GM18511 (cell line): ENCODE measurements around the gene CASP8AP2.
"Not testable (repeated sequence)": the region's sequence is repeated elsewhere in the genome, so short reads cannot be mapped to it uniquely, and the experiment has no call there.

ENCODE experiments used
- ATAC-seq: cut with Tn5 transposase; IDR thresholded peaks from one replicate; pipeline ENCODE4 v1.9.1; 2021; ENCODE audit warnings: mild to moderate bottlenecking, moderate library complexity; ENCODE audit not compliant: unreplicated experiment

CASP8AP2 gene

DNA sequence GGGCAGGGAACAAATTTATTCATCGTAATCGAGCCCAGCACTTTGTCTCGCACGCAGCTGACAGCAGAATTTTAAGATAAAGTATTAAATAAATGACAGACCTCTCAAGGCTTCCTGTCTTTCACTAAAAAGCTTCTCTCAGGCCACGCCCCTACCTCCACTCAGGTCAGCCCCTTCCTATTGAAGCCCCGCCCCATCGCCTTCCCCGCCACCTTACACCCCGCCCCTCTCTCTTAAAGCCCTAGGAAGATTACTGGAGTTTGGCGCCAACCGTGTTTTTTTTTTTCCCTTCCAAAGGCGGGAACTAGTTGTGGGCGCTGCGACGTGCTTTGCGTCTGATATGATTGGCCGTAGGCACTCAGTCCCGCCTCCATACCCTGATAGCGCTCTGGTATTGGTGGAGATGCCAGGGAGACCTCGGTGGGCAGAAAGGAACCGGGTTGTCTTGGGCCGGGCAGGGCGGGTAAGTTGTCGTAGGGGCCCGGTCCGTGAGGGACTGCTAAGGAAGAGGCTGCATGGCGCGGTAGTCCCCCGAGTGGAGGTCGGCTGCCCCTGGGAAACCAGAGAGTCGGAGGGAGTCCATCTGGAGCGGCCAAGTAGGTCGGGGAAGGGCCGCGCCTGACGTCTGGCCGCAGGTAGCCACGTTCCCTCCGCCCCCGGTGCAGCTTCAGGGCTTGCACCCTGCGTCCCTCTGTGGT, at the start of gene CASP8AP2:
CASP8AP2 (plus strand) TSS at position 409 of the 698 bp plus-strand sequence.
- ATAC-seq = peak; percentile 97

DNA sequence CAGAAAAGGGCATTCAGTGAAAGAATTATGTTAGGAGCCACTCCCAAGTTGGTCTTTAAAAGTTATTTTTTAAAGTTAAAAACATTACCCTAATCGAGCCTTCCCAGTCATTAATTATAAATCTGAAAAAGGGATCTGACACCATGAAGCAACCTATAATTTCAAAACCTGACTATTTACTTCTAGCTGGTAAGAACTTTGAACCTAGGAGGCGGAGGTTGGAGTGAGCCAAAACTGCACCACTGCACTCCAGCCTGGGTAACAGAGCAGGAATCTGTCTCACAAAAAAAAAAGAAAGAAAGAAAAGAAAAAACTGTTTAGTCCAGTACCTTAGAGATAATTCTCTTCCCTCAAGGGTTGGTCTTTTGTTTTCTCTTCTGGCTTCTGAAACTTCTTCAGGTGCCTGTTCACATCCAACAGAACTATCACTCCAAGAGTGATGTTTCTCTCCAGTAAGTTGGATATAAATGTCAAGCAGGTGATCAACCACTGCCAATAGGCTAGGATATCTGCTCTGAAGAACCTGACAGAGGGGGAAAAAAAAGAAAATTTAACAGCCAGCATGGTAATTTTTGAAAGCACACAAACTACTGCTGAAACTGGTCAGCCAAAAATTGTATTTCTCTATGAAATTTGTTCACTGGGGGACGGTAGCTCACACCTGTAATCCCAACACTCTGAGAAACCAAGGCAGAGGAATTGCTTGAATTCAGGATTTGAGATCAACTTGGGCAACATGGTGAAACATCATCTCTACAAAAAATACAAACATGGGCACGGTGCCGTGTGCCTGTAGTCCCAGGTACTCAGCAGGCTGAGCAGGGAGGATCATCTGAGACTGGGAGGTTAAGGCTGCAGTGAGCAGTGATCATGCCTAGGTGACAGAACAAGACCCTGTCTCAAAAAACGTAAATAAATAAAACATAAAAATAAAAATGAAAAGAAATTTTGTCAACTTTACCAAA, 48.3 kb upstream of the CASP8AP2 start:
- ATAC-seq = no peak

DNA sequence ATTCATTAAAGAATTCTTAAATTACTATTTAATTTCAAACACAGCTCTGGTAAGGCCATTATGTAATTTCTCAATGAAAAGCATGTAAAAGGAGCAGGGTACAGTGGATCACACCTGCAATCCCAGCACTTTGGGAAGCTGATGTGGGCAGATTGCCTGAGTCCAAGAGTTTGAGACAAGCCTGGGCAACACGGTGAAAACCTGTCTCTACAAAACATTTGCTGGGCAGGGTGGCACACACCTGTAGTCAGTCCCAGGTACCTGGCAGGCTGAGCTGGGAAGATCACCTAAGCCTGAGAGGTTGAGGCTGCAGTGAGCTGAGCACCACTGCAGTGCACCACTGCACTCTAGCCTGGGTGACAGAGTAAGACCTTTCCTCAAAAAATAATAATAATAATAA, 47.5 kb upstream of the CASP8AP2 start:
- no peak for ATAC-seq

- ATAC-seq = not testable (repeated sequence)
These were observed 46.4 kb upstream of the CASP8AP2 start for GRCh38 chr6:89783293-89783692.

- no peak for ATAC-seq
These were observed 44.8 kb upstream of the CASP8AP2 start for GRCh38 chr6:89784838-89785237.

DNA sequence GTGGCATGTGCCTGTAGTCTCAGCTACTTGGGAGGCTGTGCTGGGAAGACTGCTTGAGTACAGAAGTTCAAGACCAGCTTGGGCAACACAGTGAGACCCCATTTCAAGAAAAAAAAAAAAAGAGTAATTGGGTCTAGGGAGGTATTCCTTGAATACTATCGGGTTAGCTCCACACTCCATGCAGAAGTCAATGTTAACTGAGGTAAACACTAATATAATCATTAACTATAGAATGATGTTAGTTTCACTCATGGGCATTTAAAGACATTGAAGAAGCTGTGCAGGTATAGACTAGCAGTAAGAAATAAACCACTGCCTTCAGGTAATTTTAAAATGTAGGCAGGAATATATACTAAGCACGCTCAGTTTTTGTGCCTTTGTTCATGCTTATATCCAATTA, 42.7 kb upstream of the CASP8AP2 start:
- no peak for ATAC-seq

GRCh38 chr6:89787660-89788328, 41.9 kb upstream of the CASP8AP2 start:
- no peak for ATAC-seq

- ATAC-seq = no peak
These were observed 39.7 kb upstream of the CASP8AP2 start for GRCh38 chr6:89789980-89790379.

DNA sequence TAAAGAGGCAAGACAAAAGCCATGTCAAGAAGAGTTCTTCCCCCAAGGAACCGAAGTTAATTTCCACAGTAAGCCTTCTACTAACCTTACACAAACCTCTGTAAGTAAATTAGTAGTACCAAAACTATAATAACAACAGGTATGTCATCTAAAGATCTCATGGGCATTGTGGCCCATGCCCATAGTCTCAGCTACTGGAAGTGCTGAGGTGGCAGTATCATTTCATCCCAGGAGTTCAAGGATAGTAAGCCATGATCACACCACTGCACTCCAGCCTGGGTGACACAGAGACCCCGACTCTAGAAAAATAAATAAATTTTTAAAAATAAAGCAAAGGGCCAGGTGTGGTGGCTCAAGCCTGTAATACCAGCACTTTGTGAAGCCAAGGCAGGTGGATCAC, 39.3 kb upstream of the CASP8AP2 start:
- no peak for ATAC-seq

DNA sequence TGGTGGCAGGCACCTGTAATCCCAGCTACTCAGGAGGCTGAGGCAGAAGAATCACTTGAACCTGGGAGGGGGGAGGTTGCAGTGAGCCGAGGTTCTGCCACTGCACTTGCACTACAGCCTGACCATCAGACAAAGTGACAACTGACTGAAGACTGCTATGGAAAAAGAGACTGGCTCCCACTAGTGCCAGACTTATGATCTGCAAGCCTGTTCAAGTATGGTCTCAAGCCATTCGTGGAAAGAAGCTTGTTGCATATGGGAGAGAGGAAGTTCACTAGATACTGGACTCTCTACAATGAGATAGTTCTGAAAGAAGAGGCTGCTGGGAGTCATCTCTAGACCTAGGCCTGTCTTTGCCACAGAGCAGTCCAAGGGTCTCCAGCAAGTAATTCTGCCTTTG, 36.8 kb upstream of the CASP8AP2 start:
- ATAC-seq = peak; percentile 77

DNA sequence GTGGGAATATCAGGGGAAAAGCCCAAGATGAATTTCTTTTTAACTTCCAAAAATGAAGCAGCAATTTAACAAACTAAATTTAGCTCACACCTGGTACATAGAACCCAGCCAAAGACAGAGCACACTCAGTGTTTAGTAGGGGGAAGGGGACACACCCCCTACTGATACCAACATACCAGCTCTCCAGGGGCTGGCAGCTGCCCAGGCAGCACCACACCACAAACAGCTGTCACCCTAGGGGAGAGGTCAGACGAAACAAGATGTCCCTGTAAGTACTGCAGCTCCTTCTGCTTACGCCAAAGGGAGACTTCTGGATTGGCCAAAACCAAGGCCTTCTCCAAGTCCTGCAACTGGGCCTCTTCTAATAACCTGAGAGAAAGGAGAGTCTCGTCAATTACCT, 36.1 kb upstream of the CASP8AP2 start:
- ATAC-seq = peak; percentile 65

GRCh38 chr6:89794324-89794723, 35.4 kb upstream of the CASP8AP2 start:
- no peak for ATAC-seq

DNA sequence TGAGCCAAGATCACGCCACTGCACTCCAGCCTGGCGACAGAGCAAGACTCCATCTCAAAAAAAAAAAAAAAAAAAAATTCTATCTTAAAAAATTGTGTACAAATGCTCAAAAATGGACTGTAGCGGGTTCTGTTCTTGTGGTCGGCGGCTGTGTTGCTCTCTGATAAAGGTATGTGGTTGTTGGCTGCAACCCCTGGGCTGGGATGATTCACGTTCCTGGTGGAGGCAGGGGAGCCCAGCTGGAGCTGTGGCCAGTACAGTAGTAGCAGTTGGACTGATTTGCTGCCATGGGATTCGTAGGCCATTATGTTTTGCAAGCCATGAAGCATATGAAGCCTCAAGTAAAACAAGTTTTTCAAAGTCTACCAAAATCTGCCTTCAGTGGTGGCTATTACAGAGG, 32.4 kb upstream of the CASP8AP2 start:
- no peak for ATAC-seq

DNA sequence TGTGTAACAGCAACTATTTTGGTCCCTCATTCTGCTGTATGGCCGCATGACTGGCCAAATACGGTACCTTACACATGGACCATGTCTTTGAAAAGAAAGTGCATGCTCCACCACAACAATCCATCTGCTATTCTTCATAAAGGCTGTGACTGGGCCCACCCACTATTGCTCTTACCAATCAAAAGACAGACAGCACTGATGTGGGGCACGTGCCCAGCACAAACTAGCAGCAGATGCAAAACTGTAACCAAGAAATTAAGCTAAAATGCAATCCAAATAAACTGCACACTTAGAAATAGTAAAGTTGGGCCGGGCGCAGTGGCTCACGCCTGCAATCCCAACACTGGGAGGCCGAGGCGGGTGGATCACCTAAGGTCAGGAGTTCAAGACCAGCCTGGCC, 30.6 kb upstream of the CASP8AP2 start:
- ATAC-seq = no peak

DNA sequence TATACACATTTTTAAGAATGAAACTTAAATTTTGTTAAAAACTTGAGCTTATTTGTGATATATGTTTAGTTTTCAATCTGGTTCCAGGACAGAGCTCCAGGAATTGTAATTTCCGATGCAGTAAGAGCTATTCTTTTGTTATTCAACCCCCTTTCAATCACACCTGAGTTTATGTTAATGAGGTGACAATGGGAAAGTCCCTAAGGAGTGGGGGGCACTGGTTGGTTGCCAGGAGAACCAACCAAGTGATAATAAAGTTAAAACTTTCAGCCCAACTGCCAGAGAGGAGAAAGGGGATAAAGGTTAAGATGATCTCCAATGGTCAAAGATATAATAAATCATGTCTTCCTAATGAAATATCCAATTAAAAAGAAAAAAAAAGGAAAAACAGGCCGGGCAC, 29.9 kb upstream of the CASP8AP2 start:
- ATAC-seq = no peak

DNA sequence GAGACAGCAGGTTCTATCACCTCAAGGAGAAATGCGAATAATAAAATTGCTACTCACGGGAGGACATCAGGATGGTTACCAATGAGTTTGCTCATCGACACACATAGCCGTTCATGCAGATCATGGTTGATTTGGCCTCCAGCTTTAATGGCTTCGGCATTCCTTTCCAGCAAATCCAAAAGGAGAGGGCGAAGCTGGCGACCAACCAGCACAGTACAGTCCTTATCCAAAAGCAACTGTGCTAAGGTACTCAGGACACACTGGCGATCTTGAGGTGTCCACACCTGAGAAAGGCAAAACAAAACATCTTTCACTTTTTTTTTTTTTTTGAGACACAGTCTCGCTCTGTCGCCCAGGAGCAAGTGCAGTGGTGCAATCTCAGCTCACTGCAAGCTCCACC, 26.4 kb upstream of the CASP8AP2 start:
- no peak for ATAC-seq

DNA sequence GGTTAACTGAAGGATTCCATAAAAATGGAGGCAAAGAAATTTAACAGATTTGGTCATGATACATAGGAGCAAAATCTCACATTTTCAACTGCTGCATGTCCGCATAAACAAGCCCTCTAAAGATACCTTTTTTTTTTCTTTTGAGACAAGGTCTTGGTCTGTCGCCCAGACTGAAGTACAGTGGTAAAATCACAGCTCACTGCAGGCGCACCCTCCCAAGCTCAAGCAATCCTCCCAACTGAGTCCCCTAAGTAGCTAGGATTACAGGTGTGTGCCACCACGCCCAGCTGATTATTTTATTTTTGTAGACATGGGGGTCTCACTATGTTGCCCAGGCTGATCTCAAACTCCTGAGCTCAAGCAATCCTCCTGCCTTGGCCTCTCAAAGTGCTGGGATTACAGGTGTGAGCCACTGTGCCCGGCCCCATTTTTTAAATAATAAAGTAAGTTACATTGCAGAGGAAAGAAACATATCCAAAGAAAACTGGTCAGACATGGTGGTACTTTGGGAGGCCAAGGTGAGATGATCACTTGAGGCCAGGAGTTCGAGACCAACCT, 23.8 kb upstream of the CASP8AP2 start:
- no peak for ATAC-seq

DNA sequence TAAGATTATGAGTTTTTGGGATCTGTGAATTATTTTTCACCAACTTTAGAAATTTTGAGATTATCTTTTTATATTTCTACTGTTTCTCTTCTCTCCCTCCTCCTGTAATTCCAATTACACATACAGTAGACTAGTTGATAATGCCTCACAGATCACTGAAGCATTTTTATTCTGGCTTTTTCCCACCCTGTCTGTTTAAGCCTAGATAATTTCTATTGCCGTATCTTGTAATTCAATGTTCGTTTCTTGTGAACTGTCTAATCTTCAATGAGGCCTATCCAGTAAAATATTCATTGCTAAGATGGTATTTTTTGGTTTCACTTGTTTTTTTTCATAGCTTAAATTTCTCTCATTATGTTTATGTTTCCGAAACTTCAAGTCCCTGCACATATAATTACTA, 22.1 kb upstream of the CASP8AP2 start:
- no peak for ATAC-seq

GRCh38 chr6:89813422-89813821, 16.3 kb upstream of the CASP8AP2 start:
- not testable (repeated sequence) for ATAC-seq

DNA sequence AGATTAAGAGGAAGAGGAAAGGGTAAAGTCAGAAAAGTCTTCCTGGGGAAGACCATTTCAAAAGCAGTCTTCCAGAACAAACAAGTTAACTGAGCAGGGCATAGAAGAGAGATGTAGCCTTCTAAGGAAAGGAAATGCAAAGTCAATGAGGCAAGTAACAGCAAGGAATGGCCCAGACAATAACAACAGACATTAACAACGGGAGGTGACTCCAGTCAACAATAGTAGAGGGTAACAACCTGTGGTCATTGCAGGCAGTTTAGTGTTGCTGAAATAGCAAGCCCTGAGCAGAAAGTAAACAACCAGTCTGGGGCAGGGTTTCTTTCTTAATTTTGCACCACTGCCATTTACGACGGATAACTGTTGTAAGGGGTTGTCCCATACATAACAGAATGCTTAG, 12.2 kb upstream of the CASP8AP2 start:
- ATAC-seq = no peak

DNA sequence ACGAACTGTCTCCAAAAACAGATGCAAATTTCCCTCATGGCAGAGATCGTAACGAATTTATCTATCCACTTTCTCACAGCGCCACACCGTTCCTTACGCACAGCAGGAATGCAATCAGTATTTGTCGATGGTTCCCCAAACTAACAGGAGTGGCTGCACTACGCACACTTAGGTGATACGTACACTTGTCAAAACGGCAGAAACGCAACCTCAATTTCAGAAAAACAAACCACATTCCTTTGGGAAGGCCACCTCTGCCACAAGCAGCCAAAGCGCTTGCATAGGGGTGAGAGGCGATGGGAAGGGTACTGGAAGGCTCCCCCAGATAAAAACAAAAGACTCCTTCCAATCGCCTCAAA, 10.7 kb upstream of the CASP8AP2 start:
- peak; percentile 37 for ATAC-seq
